Measurements from ENCODE around the gene ZIC4.

The ZIC4 gene

GRCh38 chr3:147417551-147418295 is 11.4 kb upstream of the ZIC4 start:
- no peak for DNase-seq

- DNase-seq = no peak
Observed at GRCh38 chr3:147416931-147417330, 10.6 kb upstream of the ZIC4 start.

DNA sequence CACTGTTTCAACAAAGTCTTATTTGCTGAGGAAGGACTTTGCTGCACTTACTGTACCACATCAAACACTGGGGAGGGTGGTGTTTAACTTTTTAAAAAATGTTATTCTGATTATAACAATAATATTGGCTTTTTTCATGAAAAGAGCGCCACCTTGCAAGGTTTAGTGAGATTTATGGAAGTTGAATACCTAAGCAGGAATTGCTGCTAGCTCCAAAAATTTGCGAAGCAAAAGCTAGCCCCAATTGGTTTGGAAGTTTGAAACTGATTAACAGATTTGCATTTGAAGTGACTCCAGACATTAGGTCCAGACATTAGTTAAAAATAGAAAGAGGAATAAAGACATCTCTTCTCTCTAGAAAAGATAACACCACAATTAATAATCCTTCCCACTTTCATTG is 9.5 kb upstream of the ZIC4 start:
- DNase-seq = no peak

GRCh38 chr3:147415286-147415685 is 8.9 kb upstream of the ZIC4 start:
- DNase-seq = no peak

GRCh38 chr3:147414390-147415138 is 8.2 kb upstream of the ZIC4 start:
- no peak for DNase-seq

GRCh38 chr3:147413686-147414389 is 7.5 kb upstream of the ZIC4 start:
- DNase-seq = no peak

- DNase-seq = no peak
Observed at GRCh38 chr3:147412917-147413685, 6.8 kb upstream of the ZIC4 start.

- no peak for DNase-seq
Observed at GRCh38 chr3:147412261-147412916, 6.0 kb upstream of the ZIC4 start.

DNA sequence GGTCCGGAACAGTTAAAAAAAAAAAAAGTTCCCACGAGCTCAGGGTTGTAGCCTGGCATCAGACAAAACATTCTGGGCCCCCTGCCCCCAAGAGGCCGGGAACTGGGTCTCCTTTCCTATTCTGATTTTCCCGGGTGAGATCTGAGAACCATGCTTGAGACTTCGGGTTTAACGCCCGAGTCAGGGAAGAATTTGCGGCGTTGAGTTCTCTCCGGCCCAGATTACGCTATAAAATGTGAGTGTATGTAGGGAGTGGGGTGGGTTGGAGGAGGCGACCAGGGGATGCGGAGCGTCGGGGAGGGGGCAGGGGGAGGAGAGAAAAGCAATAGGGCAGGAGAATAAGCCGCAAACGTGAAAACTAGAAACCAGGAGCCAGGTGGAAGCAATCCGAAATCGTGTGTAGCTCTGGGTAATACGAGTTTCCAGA is 5.5 kb upstream of the ZIC4 start:
- DNase-seq = no peak

GRCh38 chr3:147411238-147411814 is 5.0 kb upstream of the ZIC4 start:
- DNase-seq = no peak

DNA sequence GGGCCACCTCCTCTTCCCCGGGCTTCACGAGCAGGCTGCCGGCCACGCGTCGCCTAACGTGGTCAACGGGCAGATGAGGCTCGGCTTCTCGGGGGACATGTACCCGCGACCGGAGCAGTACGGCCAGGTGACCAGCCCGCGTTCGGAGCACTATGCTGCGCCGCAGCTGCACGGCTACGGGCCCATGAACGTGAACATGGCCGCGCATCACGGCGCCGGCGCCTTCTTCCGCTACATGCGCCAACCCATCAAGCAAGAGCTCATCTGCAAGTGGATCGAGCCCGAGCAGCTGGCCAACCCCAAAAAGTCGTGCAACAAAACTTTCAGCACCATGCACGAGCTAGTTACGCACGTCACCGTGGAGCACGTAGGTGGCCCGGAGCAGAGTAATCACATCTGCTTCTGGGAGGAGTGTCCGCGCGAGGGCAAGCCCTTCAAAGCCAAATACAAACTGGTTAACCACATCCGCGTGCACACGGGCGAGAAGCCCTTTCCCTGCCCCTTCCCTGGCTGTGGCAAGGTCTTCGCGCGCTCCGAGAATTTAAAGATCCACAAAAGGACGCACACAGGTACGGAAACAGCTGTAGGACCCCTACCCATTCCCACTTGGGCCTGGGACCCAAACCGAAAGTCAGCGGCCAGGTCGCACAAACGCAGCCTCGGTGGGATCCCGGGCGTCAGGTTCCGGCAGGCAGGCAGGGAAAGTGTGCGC is 4.3 kb upstream of the ZIC4 start:
- DNase-seq = no peak

GRCh38 chr3:147410116-147410525 is 3.8 kb upstream of the ZIC4 start:
- DNase-seq = no peak

- DNase-seq = no peak
Observed at GRCh38 chr3:147409143-147410115, 3.1 kb upstream of the ZIC4 start, which contains the start of gene ZIC1. ZIC1 (plus strand) TSS chr3:147409365; CDS start chr3:147410113, 748 bp downstream.

DNA sequence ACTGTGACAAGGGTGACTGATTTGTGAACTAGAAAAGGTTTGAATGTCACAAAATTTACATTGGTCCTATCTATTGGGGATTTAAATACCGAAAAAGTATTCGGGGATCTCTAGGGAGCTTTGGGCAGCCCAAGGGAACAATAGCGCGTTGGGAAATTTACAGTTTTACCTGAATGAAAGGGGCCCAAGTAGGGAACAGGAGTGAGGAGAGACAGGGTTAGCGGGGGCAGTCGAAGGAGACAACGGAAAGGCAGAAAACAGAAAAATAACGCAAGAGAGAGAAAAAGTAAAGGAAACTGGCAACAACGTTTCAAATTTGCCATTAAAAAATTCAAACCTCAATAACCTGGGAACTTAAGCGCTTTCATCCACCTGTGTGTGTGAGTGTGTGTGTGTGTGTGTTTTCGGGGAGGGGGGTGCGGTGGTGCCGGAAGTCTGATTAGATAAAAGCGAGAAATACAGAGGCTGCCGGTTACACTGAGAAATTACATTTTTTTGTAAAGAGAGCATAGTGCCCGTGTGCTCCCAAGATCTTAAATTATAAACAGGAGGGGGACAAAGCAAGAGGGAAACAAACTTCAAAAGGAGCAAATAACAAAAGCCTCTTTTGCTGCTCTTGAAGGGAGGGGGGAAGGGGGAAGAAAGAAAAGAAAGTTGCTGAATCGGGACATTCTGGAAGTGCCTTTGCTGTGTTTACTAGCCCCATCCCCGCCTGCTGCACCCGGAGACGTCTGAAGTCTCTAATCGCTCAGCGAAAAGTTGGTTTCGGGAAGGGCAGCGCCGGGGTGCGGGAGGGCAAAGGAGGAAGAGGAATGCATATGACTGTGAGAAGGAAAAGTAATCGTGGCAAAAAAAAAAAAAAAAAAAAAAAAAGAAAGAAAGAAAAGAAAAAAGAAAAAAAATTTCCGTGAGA is 2.1 kb upstream of the ZIC4 start:
- no peak for DNase-seq

- DNase-seq = no peak
Observed at GRCh38 chr3:147407498-147408187, 1.3 kb upstream of the ZIC4 start.

GRCh38 chr3:147407114-147407497 is 763 bp upstream of the ZIC4 start:
- DNase-seq = no peak

- no peak for DNase-seq
Observed at GRCh38 chr3:147405231-147406027, 914 bp downstream of the ZIC4 start.
